Ishikawa (cell line): Measurements from ENCODE around the gene MAT2B.
A peak's percentile ranks its signal among the peaks of the same experiment; 100 is the strongest.

Experiments
- CEBPB ChIP-seq: IDR thresholded peaks from 2 replicates; pipeline ENCODE4 v1.6.1; 2012
- CREB1 ChIP-seq: IDR thresholded peaks from 2 replicates; pipeline ENCODE4 v1.6.1; 2012; ENCODE audit warnings: low read depth
- EGR1 ChIP-seq: IDR thresholded peaks from 2 replicates; pipeline ENCODE4 v1.6.1; 2012
- EP300 ChIP-seq: IDR thresholded peaks from 2 replicates; pipeline ENCODE4 v1.6.1; 2012; ENCODE audit warnings: borderline replicate concordance
- FOXM1 ChIP-seq: IDR thresholded peaks from 2 replicates; pipeline ENCODE4 v1.6.1; 2012; ENCODE audit warnings: low read depth, borderline replicate concordance
- NFIC ChIP-seq: IDR thresholded peaks from 2 replicates; pipeline ENCODE4 v1.6.1; 2012
- RAD21 ChIP-seq: IDR thresholded peaks from 2 replicates; pipeline ENCODE4 v1.6.1; 2012; ENCODE audit warnings: low read depth
- TAF1 ChIP-seq: IDR thresholded peaks from 2 replicates; pipeline ENCODE4 v1.6.1; 2012; ENCODE audit warnings: low read depth, mild to moderate bottlenecking
- TCF12 ChIP-seq: IDR thresholded peaks from 2 replicates; pipeline ENCODE4 v1.6.1; 2012; ENCODE audit warnings: low read depth
- TEAD4 ChIP-seq: IDR thresholded peaks from 2 replicates; pipeline ENCODE4 v1.6.1; 2012
- YY1 ChIP-seq: IDR thresholded peaks from 2 replicates; pipeline ENCODE4 v1.6.1; 2012; ENCODE audit warnings: low read depth
- ZBTB7A ChIP-seq: IDR thresholded peaks from 2 replicates; pipeline ENCODE4 v1.6.1; 2012; ENCODE audit warnings: low read depth
- TF ChIP-seq, protein P1 (sequence below): IDR thresholded peaks from 2 replicates; pipeline ENCODE4 v1.6.1; 2012
- TF ChIP-seq, protein P2 (sequence below): IDR thresholded peaks from 2 replicates; pipeline ENCODE4 v1.6.1; 2012; ENCODE audit warnings: low read depth, mild to moderate bottlenecking

DNA sequence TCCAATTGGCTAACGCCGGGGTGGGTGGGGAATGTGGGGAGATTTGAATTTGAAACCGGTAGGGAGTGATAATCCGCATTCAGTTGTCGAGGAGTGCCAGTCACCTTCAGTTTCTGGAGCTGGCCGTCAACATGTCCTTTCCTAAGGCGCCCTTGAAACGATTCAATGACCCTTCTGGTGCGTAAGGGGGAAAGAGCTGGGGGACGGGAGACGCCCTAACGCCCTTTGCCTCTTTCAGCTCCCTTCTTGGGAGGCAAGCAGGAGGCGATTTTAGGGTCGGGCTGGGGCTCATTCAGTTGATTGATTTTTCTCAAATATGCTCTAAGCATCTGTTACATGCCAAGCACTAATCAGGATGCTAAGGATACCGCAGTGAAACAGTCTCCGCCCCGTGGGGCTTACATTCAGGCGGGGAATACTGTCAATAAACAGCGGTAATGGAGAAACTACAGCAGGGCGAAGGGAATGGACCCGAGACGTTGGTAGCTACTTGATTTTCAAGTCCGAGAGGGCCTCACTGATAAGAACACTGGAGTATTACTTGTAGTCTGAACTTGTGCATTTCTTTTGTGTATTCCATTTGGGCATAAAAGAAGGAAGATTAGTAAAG lies 44.8 kb upstream of the MAT2B start, which contains the start of gene HMMR:
- TF ChIP-seq CREB1 (no peak), CEBPB (no peak), FOXM1 (peak; percentile 92), EGR1 (no peak), TAF1 (peak; percentile 49; the same call in 1 of the 2 replicates), RAD21 (no peak), ZBTB7A (no peak), EP300 (no peak), TEAD4 (peak; percentile 20; the same call in 1 of the 2 replicates), YY1 (no peak), TCF12 (no peak), NFIC (no peak)
- TF ChIP-seq, protein P1, sequence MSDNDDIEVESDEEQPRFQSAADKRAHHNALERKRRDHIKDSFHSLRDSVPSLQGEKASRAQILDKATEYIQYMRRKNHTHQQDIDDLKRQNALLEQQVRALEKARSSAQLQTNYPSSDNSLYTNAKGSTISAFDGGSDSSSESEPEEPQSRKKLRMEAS = peak; percentile 31; the same call in 1 of the 2 replicates
- TF ChIP-seq, protein P2, sequence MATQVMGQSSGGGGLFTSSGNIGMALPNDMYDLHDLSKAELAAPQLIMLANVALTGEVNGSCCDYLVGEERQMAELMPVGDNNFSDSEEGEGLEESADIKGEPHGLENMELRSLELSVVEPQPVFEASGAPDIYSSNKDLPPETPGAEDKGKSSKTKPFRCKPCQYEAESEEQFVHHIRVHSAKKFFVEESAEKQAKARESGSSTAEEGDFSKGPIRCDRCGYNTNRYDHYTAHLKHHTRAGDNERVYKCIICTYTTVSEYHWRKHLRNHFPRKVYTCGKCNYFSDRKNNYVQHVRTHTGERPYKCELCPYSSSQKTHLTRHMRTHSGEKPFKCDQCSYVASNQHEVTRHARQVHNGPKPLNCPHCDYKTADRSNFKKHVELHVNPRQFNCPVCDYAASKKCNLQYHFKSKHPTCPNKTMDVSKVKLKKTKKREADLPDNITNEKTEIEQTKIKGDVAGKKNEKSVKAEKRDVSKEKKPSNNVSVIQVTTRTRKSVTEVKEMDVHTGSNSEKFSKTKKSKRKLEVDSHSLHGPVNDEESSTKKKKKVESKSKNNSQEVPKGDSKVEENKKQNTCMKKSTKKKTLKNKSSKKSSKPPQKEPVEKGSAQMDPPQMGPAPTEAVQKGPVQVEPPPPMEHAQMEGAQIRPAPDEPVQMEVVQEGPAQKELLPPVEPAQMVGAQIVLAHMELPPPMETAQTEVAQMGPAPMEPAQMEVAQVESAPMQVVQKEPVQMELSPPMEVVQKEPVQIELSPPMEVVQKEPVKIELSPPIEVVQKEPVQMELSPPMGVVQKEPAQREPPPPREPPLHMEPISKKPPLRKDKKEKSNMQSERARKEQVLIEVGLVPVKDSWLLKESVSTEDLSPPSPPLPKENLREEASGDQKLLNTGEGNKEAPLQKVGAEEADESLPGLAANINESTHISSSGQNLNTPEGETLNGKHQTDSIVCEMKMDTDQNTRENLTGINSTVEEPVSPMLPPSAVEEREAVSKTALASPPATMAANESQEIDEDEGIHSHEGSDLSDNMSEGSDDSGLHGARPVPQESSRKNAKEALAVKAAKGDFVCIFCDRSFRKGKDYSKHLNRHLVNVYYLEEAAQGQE = no peak
